Testis (tissue), 2 donors: Measurements from ENCODE around the gene KLHL10.

Source experiments
- POLR2A ChIP-seq: fragments of 450-650 bp; IDR thresholded peaks from one replicate; pipeline ENCODE4 v1.6.1; 2017; ENCODE audit warnings: antibody characterized with exemption, mild to moderate bottlenecking, moderate library complexity
- TF ChIP-seq, protein P1 (sequence below), 3 experiments: fragments of 450-650 bp in 2 of 3; fragments of 200-600 bp in 1 of 3; sonication (generic) in 1 of 3; IDR thresholded peaks; one replicate each; pipeline ENCODE4 v1.5.1; 2016 to 2019; ENCODE audit warnings: antibody characterized with exemption in 3 of 3, mild to moderate bottlenecking in 2 of 3, moderate library complexity in 1 of 3

DNA sequence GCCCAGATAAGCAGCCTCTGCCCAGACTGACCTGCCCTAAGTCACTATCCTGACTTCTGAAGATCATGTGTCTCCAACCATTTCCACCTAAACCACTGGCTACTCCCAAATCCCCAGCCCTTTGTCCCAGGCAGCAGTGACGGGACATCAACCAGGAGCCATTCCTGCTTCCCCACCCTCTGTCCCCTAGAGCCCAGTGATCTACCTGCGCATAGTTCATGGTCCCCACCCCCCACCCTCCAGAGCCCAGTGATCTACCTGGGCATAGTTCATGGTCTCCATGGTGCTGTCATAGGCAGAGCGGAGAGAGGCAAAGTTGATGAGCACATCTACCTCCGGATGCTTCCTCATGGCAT, 54.4 kb downstream of the KLHL10 start:
- TF ChIP-seq, protein P1, sequence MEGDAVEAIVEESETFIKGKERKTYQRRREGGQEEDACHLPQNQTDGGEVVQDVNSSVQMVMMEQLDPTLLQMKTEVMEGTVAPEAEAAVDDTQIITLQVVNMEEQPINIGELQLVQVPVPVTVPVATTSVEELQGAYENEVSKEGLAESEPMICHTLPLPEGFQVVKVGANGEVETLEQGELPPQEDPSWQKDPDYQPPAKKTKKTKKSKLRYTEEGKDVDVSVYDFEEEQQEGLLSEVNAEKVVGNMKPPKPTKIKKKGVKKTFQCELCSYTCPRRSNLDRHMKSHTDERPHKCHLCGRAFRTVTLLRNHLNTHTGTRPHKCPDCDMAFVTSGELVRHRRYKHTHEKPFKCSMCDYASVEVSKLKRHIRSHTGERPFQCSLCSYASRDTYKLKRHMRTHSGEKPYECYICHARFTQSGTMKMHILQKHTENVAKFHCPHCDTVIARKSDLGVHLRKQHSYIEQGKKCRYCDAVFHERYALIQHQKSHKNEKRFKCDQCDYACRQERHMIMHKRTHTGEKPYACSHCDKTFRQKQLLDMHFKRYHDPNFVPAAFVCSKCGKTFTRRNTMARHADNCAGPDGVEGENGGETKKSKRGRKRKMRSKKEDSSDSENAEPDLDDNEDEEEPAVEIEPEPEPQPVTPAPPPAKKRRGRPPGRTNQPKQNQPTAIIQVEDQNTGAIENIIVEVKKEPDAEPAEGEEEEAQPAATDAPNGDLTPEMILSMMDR (IDR thresholded peaks at IDR 0.05): no peak
- TF ChIP-seq POLR2A: no peak
